ENCODE results near the gene SPEN. TPM values are rescaled to one million over a fixed set of nuclear protein-coding genes. Genes with fewer than 3 reads are reported as not detected.

SPEN gene
- polyA plus RNA-seq, 10 donors, result 28.0 to 40.5 (median 34.9) TPM

- no peak for DNase-seq
These were observed 87.8 kb downstream of the SPEN start for GRCh38 chr1:15935056-15935950.

- no peak for DNase-seq
These were observed 88.5 kb downstream of the SPEN start for GRCh38 chr1:15936025-15936424.

DNA sequence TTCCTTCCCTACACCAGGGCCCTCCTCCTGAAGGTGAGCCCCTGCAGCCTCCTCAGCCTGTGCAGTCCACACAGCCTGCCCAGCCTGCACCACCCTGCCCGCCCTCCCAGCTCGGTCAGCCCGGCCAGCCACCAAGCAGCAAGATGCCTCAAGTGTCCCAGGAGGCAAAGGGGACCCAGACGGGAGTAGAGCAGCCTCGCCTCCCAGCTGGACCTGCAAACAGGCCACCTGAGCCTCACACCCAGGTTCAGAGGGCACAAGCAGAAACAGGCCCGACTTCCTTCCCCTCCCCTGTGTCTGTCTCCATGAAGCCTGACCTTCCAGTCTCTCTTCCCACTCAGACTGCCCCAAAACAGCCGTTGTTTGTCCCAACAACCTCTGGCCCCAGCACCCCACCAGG lies 89.6 kb downstream of the SPEN start:
- no peak for DNase-seq

GRCh38 chr1:15937706-15938168 lies 90.2 kb downstream of the SPEN start:
- DNase-seq, result no peak

- no peak for DNase-seq
These were observed 91.2 kb downstream of the SPEN start for GRCh38 chr1:15938628-15939161.

- DNase-seq, result no peak
These were observed 91.9 kb downstream of the SPEN start for GRCh38 chr1:15939181-15940109.

GRCh38 chr1:15940110-15941043 lies 92.9 kb downstream of the SPEN start:
- no peak for DNase-seq

DNA sequence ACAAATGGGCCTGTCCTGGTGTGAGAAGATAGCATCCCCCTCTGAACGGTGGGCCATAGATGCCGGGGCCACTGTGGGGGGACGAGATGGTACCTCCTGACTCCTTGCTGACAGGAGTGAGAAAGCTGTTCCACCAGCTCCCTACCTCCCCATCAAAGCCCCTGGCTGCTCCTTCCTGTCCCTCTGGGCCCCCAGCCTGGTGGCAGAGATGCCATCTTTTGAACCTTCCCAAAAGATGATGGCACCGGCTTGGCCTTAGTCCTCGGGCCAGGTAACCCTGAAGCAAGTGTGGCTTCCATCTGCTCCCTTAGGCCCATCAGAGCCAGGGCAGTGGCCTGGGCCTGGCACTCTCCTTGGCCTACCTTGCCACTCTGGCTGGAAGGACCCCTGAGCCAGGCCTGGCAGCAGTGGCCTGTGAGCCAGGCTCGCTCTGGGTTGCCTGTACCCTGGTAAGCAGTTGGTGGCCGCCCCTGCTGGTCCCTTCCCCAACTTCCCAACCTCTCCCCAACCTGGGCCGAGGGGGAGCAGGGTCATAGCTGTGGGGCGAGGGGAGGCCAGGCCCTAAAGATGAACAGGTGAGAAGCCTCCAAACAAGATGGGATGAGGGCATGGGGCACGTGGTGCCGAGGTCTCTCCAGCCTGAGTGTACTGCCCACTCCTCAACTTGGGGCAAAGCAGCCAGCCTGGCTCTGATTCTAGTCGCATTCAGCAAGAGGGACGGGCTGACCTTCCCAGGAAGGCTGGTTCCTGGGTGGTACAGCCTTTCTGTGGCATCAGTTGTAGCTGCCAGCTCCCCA lies 93.7 kb downstream of the SPEN start:
- DNase-seq, result no peak

GRCh38 chr1:15941899-15942660 lies 94.6 kb downstream of the SPEN start:
- DNase-seq, result no peak

- no peak for DNase-seq
These were observed 95.3 kb downstream of the SPEN start for GRCh38 chr1:15942661-15943327.

DNA sequence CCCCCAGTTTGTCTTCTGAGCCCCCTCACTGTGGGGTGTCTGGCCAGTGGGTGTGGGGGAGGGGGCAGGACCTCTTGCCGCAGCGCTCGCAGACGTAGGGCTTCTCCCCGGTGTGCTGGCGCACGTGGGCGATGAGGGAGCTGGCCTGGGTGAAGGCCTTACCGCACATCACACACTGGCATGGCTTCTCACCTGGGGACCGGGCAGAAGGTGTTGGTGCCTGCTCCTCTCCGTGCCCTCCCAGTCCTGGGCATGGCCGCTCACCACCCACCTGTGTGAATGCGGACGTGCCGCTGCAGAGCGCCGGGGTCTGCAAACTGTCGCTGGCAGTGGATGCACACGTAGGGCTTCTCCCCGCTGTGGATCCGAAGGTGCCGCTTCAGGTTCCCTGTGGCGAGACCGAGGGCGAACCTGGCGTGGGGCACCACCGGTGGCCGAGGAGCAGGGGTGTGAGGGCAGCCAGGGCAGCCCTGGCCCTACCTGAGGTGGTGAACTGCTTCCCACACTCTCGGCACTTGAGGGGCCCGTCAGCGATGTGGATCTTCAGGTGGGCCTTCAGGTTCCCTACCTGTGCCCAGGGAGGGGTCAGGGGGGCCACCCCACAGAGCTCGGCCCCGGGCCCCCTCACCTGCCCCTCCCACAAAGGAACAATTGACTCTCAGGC lies 96.0 kb downstream of the SPEN start:
- no peak for DNase-seq

DNA sequence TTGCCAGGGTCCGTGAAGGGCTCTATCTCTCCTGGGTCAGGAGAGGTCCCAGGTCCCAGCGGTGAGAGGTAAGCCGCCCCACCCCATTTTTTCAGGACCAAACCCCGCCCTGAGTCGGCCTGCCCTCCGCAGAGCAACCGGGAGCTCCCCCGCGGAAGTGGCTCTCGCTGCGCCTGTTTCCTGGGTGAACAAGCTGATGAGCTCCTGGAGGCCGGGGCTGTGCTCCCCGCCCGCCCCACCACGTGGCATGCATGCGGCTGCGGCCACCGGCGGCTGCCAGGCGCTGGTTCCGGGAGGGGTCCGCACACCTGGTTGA lies 96.4 kb downstream of the SPEN start:
- no peak for DNase-seq

- no peak for DNase-seq
These were observed 97.0 kb downstream of the SPEN start for GRCh38 chr1:15944308-15945010.

DNA sequence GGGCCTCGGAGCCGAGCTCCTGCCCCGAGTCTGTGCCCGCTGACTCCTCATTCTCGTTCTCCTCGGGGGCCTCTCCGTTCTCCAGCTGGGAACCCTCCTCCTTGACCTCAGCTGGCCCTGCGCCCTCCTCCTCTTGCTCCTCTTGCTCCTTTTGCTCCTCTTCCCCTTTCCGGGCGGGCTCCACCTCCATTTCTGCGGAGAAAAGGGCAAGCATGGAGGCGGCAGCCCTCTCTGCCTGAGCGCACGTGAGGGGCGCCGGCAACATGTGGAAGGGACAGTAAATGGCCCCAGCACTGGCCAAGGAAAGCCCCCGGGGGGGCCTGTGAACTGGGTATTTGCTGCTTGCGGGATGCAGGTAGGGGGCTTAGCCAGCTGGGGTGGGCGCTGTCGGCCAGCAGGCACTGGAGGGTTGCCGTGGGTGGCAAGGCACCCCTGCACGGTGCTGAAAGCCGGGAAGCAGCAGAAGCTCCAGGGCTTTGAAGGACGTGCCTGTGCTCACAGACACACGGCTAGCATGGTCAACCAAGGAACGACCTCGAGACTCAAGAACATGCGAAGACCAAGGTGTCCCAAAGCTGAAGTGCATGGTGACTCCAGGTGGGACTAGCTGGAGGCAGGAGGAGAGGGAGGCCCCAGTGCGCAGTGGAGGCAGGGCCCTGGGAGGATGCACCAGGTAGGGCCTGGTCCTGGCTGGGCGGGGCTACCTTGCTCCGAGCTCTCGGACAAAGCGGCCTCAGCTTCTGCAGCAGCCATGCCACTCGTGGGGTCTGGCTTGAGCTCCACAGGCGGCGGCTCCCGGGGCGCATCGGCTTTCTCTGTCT lies 97.7 kb downstream of the SPEN start:
- DNase-seq, result no peak

DNA sequence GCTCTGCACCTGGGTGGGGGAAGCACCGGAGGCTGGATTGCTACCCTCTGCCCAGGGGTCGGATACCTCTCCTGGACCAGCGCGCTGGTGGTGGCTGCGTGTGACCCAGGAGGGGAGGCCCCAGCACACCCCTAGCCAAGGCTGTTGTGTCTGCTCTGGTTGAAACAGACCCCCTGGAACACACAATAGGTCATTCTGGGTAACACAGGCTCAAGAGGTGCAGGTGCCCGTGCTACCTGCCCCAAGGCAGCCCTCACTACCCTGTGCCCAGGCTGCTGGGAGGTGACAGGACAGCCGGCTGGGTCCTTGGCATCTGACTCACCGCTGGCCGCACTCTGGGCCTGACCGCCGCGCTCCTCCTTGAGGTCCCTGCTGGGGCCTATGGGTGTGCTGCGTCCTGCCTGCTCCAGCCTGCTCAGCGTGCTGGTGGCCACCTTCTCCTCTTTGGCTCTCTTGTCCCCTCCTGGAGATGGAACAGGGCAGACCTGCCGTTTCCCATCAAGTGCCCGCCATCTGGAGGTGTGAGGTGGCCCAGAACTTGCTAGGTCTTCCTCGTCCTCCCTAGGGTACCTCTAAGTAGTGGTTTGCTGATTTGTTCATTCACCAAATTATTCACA lies 98.4 kb downstream of the SPEN start:
- no peak for DNase-seq

DNA sequence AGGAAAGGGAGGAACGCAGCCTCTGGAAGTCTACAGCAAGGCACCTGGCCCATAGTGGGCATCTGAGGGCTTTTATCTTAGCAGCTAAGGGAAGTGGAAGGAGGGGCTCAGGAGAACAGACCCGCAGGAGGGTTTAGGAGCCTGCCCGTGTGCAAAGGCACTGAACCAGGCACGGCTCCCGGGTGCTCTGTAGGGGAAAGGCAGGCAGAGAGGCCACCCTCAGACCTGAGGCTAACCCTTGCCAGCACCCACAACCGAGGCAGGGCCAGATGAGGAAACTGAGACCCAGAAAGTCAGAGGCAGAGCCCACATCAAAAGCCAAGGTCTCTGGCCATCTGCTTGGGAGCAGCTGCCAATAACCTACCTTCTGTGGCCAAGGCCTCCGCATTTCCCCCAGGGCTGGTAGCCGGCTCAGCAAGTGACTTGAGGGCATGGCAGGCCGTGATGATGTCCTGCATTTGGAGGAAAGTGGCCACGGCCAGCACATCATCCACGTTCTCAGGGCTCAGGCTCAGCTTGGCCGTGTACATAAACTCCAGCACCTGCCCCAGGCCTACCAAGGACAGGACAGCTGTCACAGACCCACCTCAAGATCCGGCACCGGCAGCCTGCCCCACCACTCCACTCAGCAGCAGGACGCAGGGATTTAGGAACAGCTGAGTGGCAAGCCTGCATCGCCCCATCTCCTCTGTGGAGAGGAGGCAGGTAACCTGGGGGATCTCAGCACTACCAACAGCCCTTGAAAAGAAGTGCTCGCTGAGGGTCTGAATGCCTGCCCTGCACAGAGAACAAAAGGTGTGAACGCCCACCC lies 99.3 kb downstream of the SPEN start:
- DNase-seq, result no peak
